Measurements from ENCODE around the gene AP1G1. TPM values are rescaled to one million over a fixed set of nuclear protein-coding genes. Genes with fewer than 3 reads are reported as not detected.

AP1G1 gene
- total RNA-seq, 1 experiment from 2014 or later: 79.2 TPM

- Mint-ChIP-seq H3K36me3 (ENCODE audit: insufficient read depth in 1 of 3, low read depth in 3 of 3) (peaks cover 2 to 16% (median 9%) of the 10 kb centered on the region in 3 experiments; a peak in 5 of 7 replicates), H3K4me1 (peaks cover 5 to 7% of the 10 kb centered on the region in 2 experiments), H3K4me3 (no peak overlapping the region), H3K27me3 (ENCODE audit: low read depth) (no peaks in the 10 kb centered on the region), H3K9me3 (peaks cover 0 to 3% of the 10 kb centered on the region in 2 experiments; a peak in 1 of 5 replicates), H3K27ac (peak overlapping the region in 1 of 3 experiments; percentile 78; a peak in 2 of 7 replicates)
- TF ChIP-seq CTCF (conservative IDR thresholded peaks at IDR 0.05): no peak
- H3K18ac ChIP-seq (ENCODE audit: insufficient read length, low read depth, low read length): no peak overlapping the region
- no peak overlapping the region for H2BK20ac ChIP-seq (ENCODE audit: low read depth, low read length, poor library complexity, severe bottlenecking)
- peaks cover 16% of the 10 kb centered on the region; the same call in 1 of the 2 replicates for H3K79me2 ChIP-seq (ENCODE audit: insufficient read depth, low read length)
- H4K91ac ChIP-seq (ENCODE audit: insufficient read length, low read depth, low read length): no peak overlapping the region
- H3K9me3 ChIP-seq (ENCODE audit: control insufficient read depth, low read depth, low read length): no peaks in the 10 kb centered on the region
- no peak overlapping the region for H3K27ac ChIP-seq (ENCODE audit: insufficient read length, low read depth, low read length)
- H3K27me3 ChIP-seq (ENCODE audit: insufficient read depth, low read length): no peaks in the 10 kb centered on the region
- H3K4me2 ChIP-seq (ENCODE audit: insufficient read depth, insufficient read length, low read length): no peak overlapping the region
- no peak overlapping the region for H2BK5ac ChIP-seq (ENCODE audit: insufficient read length, low read length)
- no peak overlapping the region for H3K56ac ChIP-seq (ENCODE audit: insufficient read length, low read depth, low read length)
- no peaks in the 10 kb centered on the region for H4K20me1 ChIP-seq (ENCODE audit: control insufficient read depth, insufficient read depth, insufficient read length)
- H2AFZ ChIP-seq (ENCODE audit: low read length): no peak overlapping the region
- no peak overlapping the region for H3K23ac ChIP-seq (ENCODE audit: insufficient read length, low read depth, low read length)
- peaks cover 6% of the 10 kb centered on the region for H3K23me2 ChIP-seq (ENCODE audit: insufficient read length, low read depth, low read length, poor library complexity, severe bottlenecking)
- DNase-seq: no peak
- peaks cover 13% of the 10 kb centered on the region for H3K79me1 ChIP-seq (ENCODE audit: insufficient read depth, low read depth, low read length, poor library complexity, severe bottlenecking)
- no peak overlapping the region for H2BK120ac ChIP-seq (ENCODE audit: low read depth, low read length, poor library complexity, severe bottlenecking)
- no peak overlapping the region for H2BK15ac ChIP-seq (ENCODE audit: low read depth, low read length)
- no peak overlapping the region for H4K8ac ChIP-seq (replicated peaks; ENCODE audit: insufficient read length, low read depth, low read length)
- no peak overlapping the region for H2AK5ac ChIP-seq (ENCODE audit: insufficient read length, low read length)
- H3T11ph ChIP-seq (ENCODE audit: low read length): no peak overlapping the region
- no peak overlapping the region for H2BK12ac ChIP-seq (ENCODE audit: insufficient read length, low read depth, low read length)
- no CpG with 5 or more reads among the region's 1 CpG for WGBS (ENCODE audit: extremely low coverage, insufficient read length, low lambda C conversion rate)
- no peak overlapping the region for H4K5ac ChIP-seq (ENCODE audit: insufficient read length, low read depth, low read length)
- H3K9ac ChIP-seq (ENCODE audit: extremely low read depth, insufficient read length, low read length): no peak overlapping the region
- H3K4ac ChIP-seq (ENCODE audit: low read depth, low read length): no peak overlapping the region
- no peaks in the 10 kb centered on the region for H3K4me1 ChIP-seq (ENCODE audit: insufficient read depth, low read length)
- H3K14ac ChIP-seq (ENCODE audit: insufficient read depth, low read length): no peak overlapping the region
Measured at GRCh38 chr16:71803305-71803690, 5.3 kb downstream of the AP1G1 start.

Measured in H9 (cell line).